AG09309 (cell line): Measurements from ENCODE around the gene HYDIN.
"Not testable (repeated sequence)": the region's sequence is repeated elsewhere in the genome, so short reads cannot be mapped to it uniquely, and the experiment has no call there.

ENCODE experiments used
- DNase-seq: peaks from one replicate; pipeline ENCODE4 v3.0.0-alpha.2; 2010; ENCODE audit warnings: low read depth
- H3K4me3 ChIP-seq: 2 replicates; pipeline ENCODE4 v1.5.1; 2011; ENCODE audit warnings: mild to moderate bottlenecking, low read depth, low read length, moderate library complexity; ENCODE audit not compliant: control insufficient read depth

Gene HYDIN

GRCh38 chr16:71105881-71106280, 124.6 kb downstream of the HYDIN start:
- DNase-seq, H3K4me3 ChIP-seq: not testable (repeated sequence)

- not testable (repeated sequence) for H3K4me3 ChIP-seq, DNase-seq
Observed at GRCh38 chr16:71083573-71083972, 146.9 kb downstream of the HYDIN start.

- not testable (repeated sequence) for DNase-seq, H3K4me3 ChIP-seq
Observed at GRCh38 chr16:71080777-71081176, 149.7 kb downstream of the HYDIN start.

DNA sequence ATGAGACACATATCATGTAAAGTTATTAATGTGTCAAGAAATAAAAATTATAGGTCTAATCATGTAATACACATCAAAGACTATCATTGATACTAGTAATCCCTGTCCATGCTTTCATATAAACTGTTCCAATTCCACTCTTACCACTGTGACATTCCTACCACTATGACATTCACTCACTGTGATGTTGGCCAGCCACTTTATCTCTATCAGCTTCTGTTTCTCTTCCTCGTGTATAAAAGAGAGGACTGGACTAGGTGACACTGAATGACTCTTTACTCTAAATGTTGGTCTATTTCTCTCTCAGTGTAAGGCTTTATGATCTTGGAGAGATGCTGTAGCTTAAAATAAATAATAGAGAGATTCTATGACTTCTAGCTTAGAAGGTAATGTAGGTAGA, 150.3 kb downstream of the HYDIN start:
- H3K4me3 ChIP-seq, DNase-seq: not testable (repeated sequence)

DNA sequence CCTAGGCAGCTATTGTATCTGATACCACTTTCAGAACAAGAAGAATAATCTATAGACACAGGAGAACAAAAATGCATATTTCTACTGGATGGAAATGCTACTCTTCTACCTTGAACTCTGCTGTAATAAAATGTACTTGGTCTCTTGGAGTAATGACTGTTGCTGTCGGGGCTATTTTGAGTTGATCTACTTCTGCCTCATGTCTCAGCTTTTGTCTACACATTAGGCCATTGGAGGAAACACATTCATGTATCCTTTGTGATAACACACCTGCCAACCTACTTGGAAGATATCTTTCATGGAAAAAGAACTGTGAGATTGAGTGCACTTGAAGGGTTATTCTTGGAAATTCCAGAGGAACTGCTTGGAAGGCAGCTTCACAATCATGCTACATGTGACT, 159.9 kb downstream of the HYDIN start:
- H3K4me3 ChIP-seq, DNase-seq: not testable (repeated sequence)

GRCh38 chr16:71069842-71070241, 160.7 kb downstream of the HYDIN start:
- DNase-seq: not testable (repeated sequence)

GRCh38 chr16:71053897-71054609, 176.5 kb downstream of the HYDIN start:
- DNase-seq, H3K4me3 ChIP-seq: not testable (repeated sequence)

More at GRCh38 chr16:71069842-71070241, 160.7 kb downstream of the HYDIN start:
- not testable (repeated sequence) for H3K4me3 ChIP-seq

DNA sequence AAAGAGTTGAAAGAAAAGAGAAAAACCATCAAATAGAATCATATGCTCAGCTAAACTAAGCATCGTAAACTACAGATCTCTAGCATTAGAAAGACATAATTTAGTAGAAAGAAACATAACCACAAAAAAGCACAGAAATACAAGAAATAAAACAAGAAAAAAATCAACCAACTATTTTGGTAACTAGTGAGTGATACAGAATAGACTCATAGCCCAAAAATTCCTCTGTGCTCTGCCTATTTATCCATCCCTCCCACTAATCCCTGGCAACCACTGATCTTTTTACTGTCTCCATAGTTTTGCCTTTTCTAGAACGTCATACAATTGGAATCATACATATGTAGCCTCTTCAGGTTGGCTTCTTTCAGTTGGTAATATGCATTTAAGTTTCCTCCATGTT, 180.2 kb downstream of the HYDIN start:
- H3K4me3 ChIP-seq, DNase-seq: not testable (repeated sequence)

GRCh38 chr16:71039368-71040111, 191.0 kb downstream of the HYDIN start:
- not testable (repeated sequence) for DNase-seq, H3K4me3 ChIP-seq

DNA sequence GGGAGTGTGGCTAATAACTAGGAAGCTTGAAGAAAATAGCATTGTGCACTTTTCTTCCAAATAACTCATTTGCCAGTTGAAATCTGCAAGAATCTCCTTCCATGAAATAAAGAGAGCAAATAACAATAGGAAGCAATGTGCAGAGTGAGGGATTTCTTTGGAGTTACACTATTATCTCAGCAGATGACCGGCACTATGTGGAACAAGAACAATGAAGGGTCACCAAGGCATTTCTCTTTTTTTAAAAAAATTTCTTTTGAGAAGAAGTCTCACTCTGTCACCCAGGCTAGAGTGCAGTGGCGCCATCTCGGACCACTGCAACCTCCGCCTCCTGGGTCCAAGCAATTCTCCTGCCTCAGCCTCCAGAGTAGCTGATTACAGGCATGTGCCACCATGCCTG, 192.1 kb downstream of the HYDIN start:
- DNase-seq, H3K4me3 ChIP-seq: not testable (repeated sequence)

DNA sequence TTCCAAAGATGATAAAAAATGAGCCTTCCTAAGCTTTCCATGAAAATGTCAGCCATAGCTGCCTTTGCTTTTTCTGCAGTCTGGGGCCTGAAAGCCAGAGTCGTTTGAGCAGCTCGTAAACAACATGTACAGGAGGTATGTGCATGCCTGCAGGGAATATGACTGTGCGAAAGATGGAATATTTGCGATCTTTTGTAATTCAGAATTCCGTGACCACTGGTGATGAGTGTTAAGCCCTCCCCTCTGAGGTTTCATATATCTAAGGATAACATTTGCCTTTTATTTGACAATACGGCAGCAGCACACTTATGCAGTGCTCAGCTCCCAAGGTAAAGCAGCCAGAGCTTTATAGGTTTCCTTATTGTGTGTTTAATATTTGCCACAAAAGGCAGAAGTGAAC, 192.5 kb downstream of the HYDIN start:
- H3K4me3 ChIP-seq, DNase-seq: not testable (repeated sequence)

DNA sequence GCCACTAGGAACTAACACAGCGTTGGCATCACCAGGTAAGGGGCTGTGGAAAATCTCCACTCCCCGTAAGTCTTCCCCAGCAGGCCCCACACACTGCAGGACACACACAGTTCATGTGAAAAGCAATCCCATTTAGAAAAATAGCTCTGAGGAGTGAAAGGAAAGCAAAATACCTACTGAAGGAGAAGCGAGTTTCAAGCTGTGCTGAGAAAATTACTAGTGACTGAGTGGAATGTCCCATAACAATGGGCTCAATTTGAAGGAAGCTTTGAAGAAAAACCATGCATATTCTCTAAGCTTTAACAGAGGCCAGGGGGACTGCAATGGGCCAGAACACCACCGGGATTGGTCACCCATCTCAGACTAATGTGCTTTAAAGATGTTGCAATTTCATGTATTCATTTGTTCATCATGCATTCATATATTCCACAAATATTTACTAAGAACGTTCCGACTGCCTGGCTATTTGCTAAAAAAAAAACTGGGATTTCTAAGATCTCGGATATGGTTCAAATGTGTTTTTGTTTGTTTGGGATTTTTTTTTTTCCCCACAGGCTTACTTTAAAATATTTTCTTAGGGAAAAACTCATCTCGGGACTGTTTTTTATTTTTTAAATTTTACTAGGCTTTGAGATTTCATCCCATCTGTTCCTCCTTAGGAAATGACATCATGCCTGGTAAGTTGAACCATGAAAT, 202.3 kb downstream of the HYDIN start:
- not testable (repeated sequence) for H3K4me3 ChIP-seq, DNase-seq

- DNase-seq, H3K4me3 ChIP-seq: not testable (repeated sequence)
Observed at GRCh38 chr16:71027511-71027910, 203.0 kb downstream of the HYDIN start.

DNA sequence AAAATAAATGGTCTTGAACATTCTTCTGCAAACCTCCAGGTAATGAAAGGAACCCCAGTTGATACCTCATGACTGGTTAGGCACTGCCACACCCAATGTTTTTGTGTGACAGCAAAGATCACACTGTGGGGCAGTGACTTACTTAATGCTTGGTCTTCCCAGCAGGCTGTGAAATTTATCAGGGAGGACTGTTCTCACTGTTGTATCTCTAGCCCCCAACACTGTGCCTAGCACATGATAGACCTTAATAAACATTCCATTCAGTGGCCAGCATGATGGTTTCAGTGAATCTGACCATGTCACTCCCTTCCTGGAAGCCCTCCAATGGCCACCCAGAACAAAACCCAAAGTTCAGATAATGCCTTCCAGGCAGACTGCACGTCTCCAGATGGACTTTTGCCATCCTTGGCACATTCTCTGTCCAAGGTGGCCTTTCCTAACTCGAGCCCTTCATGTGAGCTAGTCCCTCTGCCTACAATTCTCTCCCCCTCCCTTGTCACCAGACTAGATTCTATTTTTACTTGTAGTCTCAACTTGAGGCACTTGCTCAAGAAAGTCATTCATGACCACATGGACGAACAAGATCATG, 206.6 kb downstream of the HYDIN start:
- not testable (repeated sequence) for H3K4me3 ChIP-seq, DNase-seq

DNA sequence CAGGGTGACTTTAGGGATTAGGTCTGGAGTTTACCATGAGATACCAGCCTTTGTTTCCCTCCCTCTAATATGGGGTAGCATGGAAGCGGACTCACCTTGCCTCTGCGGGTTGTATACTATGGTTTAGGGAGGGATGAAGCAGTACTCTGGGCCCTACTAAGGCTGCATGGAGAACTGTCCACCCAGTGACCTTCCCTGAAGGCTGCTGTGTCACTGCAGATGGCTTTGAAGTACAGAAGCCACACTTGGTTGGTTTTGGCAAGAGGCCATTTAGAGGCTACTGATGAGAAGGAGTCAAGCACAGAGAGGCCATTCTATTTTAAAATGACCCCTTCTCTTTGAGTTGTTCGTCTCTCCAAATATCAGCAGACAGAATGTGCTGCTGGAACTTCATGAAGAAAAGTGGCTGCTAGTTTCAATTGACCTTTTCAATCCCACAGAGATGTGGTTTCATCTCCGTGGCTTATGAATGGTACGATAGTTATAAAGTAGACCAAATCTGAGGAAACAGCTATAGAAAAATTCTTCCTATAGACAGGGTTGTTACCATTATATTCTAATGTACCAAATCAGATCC, 208.5 kb downstream of the HYDIN start:
- H3K4me3 ChIP-seq, DNase-seq: not testable (repeated sequence)

DNA sequence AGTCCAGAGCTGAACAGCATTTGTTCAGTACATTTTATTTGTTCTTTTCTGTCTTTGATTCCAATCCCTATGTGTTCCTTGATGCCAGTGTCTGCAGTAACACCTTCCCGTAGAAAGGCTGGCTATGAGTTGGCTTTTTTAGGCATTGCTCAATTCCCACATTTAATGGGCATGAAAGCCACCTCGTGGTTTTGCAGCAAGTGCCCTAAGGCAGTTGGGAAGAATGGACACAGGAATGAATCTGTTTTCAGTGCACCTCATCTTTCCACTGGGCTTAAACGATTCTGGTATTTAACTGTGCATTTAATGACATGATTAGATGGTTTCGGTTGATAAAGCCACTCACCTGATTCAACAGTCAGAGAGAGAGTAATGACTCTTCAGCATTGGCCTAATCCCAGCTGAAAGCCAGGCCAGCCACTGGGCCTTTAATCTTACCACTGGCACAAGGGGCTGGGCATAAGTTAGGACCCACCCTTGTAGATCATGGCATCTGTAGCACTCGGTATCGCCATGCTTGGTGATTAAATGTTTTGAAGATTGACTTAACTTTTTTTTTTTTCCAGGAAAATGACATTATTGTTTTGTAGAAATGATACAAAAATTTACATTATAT, 211.3 kb downstream of the HYDIN start:
- H3K4me3 ChIP-seq, DNase-seq: not testable (repeated sequence)

DNA sequence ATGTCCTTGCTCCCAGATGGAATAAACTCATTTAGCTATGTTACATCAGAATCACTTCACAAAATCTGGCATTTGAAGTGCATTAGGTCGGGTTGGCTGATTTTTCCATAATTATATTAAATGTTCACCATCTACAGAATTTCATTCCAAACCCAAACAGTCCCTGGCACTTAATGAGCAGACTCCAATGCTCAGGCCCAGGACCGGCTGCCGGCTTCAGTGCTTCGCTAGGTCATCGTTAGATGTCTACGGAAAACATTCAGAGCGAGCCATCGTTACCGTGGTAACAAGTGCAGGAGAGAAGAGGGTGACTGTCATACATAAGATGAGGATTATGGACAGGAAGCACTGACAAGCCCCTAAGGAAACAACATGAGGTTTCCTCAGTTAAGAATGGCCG, 215.1 kb downstream of the HYDIN start:
- DNase-seq, H3K4me3 ChIP-seq: not testable (repeated sequence)
